Mesothelial cell of epicardium (in vitro differentiated cells): ENCODE data around the gene ACOT11. TPM values are rescaled to one million over a fixed set of nuclear protein-coding genes. Genes with fewer than 3 reads are reported as not detected.
"Not testable (repeated sequence)": the region's sequence is repeated elsewhere in the genome, so short reads cannot be mapped to it uniquely, and the experiment has no call there.

Experiments
- DNase-seq, 2 experiments: peaks; one replicate each; pipeline ENCODE4 v3.0.0; 2021; ENCODE audit warnings: low spot score in 2 of 2; ENCODE audit not compliant: unreplicated experiment in 2 of 2
- H3K27ac Mint-ChIP-seq: 2 replicates; pipeline ENCODE4 v1.8.0; 2021; ENCODE audit warnings: mixed read lengths
- H3K27me3 Mint-ChIP-seq: 2 replicates; pipeline ENCODE4 v1.8.0; 2021; ENCODE audit warnings: low read depth, mixed read lengths
- H3K36me3 Mint-ChIP-seq: 2 replicates; pipeline ENCODE4 v1.8.0; 2021; ENCODE audit warnings: mixed read lengths
- H3K4me1 Mint-ChIP-seq: 2 replicates; pipeline ENCODE4 v1.8.0; 2021; ENCODE audit warnings: mixed read lengths
- H3K4me3 Mint-ChIP-seq: 2 replicates; pipeline ENCODE4 v1.8.0; 2021; ENCODE audit warnings: mild to moderate bottlenecking, moderate library complexity, mixed read lengths
- H3K9me3 Mint-ChIP-seq: 2 replicates; pipeline ENCODE4 v1.8.0; 2021; ENCODE audit warnings: mixed read lengths
- total RNA-seq: library from RNA; stranded (reverse); gene quantifications from 3 replicates; pipeline ENCODE4 v1.2.1, GENCODE V29; 2021
- TF ChIP-seq, protein P1 (sequence below): fragments of 200-600 bp; sonication (generic); IDR thresholded peaks from one replicate; pipeline ENCODE4 v1.5.0; 2021; ENCODE audit warnings: antibody characterized with exemption; ENCODE audit not compliant: unreplicated experiment

Gene ACOT11
- total RNA-seq, 1 donor from 2014 or later = 10.3 TPM

DNA sequence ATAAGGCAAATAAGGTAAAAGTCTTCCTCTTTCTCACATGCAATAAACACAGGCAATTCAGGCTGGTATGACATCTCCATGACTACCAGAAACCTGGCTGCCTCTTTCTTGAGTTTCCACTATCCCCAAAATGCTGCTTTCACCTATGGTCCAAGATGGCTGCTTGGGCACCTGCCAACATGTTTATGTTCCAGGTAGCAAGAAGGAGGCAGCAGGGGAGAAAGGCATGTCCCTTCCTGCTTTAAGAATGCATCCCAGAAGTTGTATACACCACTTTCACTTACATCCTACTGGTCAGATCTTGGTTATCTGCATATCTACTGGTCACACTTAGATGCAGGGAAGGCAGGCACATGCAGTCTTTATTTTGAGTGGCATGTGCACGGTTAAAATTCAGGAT is 19.4 kb upstream of the ACOT11 start:
- TF ChIP-seq, protein P1, sequence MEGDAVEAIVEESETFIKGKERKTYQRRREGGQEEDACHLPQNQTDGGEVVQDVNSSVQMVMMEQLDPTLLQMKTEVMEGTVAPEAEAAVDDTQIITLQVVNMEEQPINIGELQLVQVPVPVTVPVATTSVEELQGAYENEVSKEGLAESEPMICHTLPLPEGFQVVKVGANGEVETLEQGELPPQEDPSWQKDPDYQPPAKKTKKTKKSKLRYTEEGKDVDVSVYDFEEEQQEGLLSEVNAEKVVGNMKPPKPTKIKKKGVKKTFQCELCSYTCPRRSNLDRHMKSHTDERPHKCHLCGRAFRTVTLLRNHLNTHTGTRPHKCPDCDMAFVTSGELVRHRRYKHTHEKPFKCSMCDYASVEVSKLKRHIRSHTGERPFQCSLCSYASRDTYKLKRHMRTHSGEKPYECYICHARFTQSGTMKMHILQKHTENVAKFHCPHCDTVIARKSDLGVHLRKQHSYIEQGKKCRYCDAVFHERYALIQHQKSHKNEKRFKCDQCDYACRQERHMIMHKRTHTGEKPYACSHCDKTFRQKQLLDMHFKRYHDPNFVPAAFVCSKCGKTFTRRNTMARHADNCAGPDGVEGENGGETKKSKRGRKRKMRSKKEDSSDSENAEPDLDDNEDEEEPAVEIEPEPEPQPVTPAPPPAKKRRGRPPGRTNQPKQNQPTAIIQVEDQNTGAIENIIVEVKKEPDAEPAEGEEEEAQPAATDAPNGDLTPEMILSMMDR = no peak
- Mint-ChIP-seq H3K27me3 (peaks cover 2% of the 10 kb centered on the region), H3K4me3 (no peak overlapping the region), H3K9me3 (peaks cover 3% of the 10 kb centered on the region), H3K36me3 (no peaks in the 10 kb centered on the region), H3K4me1 (no peaks in the 10 kb centered on the region), H3K27ac (no peak overlapping the region)
- no peak for DNase-seq

DNA sequence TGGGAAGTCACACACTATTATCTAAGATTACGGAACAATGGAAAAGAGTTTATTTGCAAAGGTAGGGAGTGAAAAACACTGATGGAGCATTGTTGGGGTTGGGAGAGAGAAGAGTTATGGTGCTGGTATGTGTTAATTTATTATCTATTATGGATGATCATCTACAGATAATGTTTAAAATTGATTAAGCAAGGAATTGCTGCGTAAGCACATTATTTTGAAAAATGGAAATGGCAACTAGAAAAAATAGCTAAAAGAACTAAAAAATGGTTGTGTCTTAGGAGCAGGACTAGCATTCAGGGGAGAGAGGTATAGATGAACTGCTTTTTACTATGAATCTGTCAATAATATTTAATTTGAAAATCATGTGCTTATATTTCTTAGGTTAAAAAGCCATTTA is 16.0 kb upstream of the ACOT11 start:
- Mint-ChIP-seq H3K9me3 (no peaks in the 10 kb centered on the region), H3K4me3 (no peak overlapping the region), H3K4me1 (no peaks in the 10 kb centered on the region), H3K27ac (no peak overlapping the region), H3K27me3 (no peaks in the 10 kb centered on the region), H3K36me3 (no peaks in the 10 kb centered on the region)
- DNase-seq = no peak
- TF ChIP-seq, protein P1 = no peak

DNA sequence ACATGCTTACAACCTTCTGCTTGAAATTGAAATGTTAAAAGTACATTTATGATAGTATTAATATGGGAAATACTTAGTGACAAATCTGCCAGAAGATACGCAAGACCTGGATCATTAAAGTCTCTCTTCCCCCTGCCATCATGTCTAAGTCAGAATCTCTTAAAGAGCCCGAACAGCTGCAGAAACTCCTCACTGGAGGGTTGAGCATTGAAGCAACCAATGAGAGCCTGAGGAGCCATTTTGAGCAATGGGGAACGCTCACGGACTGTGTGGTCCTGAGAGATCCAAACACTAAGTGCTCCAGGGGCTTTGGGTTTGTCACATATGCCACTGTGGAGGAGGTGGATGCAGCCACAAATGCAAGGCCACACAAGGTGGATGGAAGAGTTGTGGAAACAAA is 11.4 kb upstream of the ACOT11 start:
- H3K4me1 Mint-ChIP-seq, H3K9me3 Mint-ChIP-seq, H3K4me3 Mint-ChIP-seq, H3K36me3 Mint-ChIP-seq, DNase-seq, H3K27ac Mint-ChIP-seq, H3K27me3 Mint-ChIP-seq: not testable (repeated sequence)

DNA sequence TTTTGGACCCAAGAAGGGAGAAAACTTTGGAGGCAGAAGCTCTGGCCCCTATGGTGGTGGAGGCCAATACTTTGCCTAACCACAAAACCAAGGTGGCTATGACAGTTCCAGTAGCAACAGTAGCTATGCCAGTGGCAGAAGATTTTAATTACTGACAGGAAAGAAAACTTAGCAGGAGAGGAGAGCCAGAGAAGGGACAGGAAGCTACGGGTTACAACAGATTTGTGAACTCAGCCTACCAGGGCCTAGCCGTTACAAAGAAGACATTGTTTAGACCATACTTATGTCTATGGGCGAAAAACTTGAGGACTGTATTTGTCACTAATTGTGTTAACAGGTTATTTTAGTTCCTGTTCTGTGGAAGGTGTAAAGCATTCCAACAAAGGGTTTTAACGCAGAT is 10.4 kb upstream of the ACOT11 start:
- no peak overlapping the region for H3K4me3 Mint-ChIP-seq
- no peaks in the 10 kb centered on the region for H3K36me3 Mint-ChIP-seq
- no peaks in the 10 kb centered on the region for H3K27me3 Mint-ChIP-seq
- H3K4me1 Mint-ChIP-seq = peaks cover 6% of the 10 kb centered on the region
- no peak overlapping the region for H3K27ac Mint-ChIP-seq
- TF ChIP-seq, protein P1 = no peak
- no peak for DNase-seq
- no peaks in the 10 kb centered on the region for H3K9me3 Mint-ChIP-seq

DNA sequence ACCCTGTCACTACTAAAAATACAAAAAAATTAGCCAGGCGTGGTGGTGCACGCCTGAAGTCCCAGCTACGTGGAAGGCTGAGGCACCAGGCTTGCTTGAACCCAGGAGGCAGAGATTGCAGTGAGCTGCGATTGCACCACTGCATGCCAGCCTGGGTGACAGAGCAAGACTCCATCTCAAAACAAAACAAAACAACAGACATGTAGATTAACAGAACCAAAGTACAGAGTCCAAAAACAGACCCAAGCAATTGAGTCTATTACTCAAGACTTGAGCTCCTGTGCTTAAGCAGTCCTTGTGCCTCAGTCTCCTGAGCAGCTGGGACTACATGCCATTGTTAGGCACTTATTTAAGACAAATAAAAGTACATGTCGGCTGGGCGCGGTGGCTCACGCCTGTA is 9.5 kb upstream of the ACOT11 start:
- H3K27ac Mint-ChIP-seq = no peak overlapping the region
- no peak for DNase-seq
- TF ChIP-seq, protein P1 = no peak
- H3K36me3 Mint-ChIP-seq = no peaks in the 10 kb centered on the region
- no peak overlapping the region for H3K4me3 Mint-ChIP-seq
- H3K27me3 Mint-ChIP-seq = no peaks in the 10 kb centered on the region
- peaks cover 15% of the 10 kb centered on the region for H3K4me1 Mint-ChIP-seq
- H3K9me3 Mint-ChIP-seq = no peaks in the 10 kb centered on the region

DNA sequence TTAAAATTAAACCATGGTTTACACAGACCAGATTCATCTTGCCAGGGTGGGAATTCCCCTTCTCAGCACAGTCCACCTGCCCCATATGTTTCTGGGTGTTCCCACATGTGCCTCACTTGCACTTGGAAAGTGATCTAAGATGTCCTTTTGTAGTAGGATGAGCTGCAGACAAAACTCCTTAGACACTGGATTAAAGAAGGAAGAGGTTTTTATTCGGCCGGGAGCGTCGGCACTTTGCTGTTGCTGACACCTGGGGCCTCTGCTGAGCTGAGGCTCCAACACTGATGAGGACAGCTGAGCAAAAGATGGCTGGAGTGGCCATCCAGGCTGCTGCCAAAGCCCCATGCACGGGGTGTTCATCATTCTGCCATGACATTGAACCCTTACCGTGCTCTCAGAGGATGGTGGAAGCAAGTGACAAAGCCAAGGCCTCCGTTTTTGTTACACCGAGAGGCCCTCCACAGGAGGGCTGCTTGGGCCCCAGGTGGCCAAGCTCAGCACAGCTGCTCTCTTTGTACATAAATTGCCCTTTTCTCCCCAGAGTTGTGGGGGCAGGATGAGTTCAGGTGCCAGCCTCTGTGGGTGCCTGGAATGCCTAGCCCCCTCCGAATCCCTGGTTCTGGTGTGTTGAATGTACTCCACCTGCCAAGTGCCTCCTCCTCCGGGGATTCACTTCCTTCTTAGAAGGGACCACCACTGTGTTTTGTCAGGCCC is 7.3 kb upstream of the ACOT11 start:
- Mint-ChIP-seq H3K9me3 (no peaks in the 10 kb centered on the region), H3K4me1 (peaks cover 29% of the 10 kb centered on the region), H3K4me3 (peak overlapping the region; percentile 40), H3K27me3 (no peaks in the 10 kb centered on the region), H3K36me3 (no peaks in the 10 kb centered on the region), H3K27ac (no peak overlapping the region)
- DNase-seq = no peak
- TF ChIP-seq, protein P1 = no peak
